NCI-H82 treated with DMSO at 0.1 percent for 48 hours (cell line): ENCODE results near the gene SLC44A4.
"Not testable (repeated sequence)": the region's sequence is repeated elsewhere in the genome, so short reads cannot be mapped to it uniquely, and the experiment has no call there.

Source experiments
- DNase-seq: peaks from one replicate; lab custom pipeline; 2025; ENCODE audit not compliant: unreplicated experiment; lab: John Stamatoyannopoulos, UW

Gene SLC44A4

GRCh38 chr6:31878726-31879125, at the start of gene SLC44A4:
Gene SLC44A4 (minus strand): TSS chr6:31878997. CDS start chr6:31878980, 17 bp downstream.
- DNase-seq: no peak

- DNase-seq: no peak
These were observed 49.8 kb upstream of the SLC44A4 start for GRCh38 chr6:31928672-31928939.

- no peak for DNase-seq
These were observed 49.3 kb upstream of the SLC44A4 start for GRCh38 chr6:31927863-31928671.

- no peak for DNase-seq
These were observed 48.6 kb upstream of the SLC44A4 start, which contains the start of gene C2 for GRCh38 chr6:31927242-31927862. Gene C2 (plus strand): TSS chr6:31927717. CDS start chr6:31927753, 36 bp downstream.

GRCh38 chr6:31922942-31923341, 44.1 kb upstream of the SLC44A4 start:
- no peak for DNase-seq

- no peak for DNase-seq
These were observed 42.0 kb upstream of the SLC44A4 start for GRCh38 chr6:31920811-31921210.

- DNase-seq: no peak
These were observed 41.0 kb upstream of the SLC44A4 start for GRCh38 chr6:31919624-31920303.

- no peak for DNase-seq
These were observed 39.4 kb upstream of the SLC44A4 start for GRCh38 chr6:31918069-31918720.

GRCh38 chr6:31915756-31916155, 37.0 kb upstream of the SLC44A4 start:
- DNase-seq: no peak

GRCh38 chr6:31915351-31915750, 36.6 kb upstream of the SLC44A4 start:
- no peak for DNase-seq

GRCh38 chr6:31911826-31912585, 33.2 kb upstream of the SLC44A4 start:
- no peak for DNase-seq

GRCh38 chr6:31909298-31909697, 30.5 kb upstream of the SLC44A4 start:
- not testable (repeated sequence) for DNase-seq

GRCh38 chr6:31908791-31909190, 30.0 kb upstream of the SLC44A4 start:
- DNase-seq: no peak

- DNase-seq: not testable (repeated sequence)
These were observed 29.5 kb upstream of the SLC44A4 start for GRCh38 chr6:31908255-31908654.

GRCh38 chr6:31907158-31907813, 28.5 kb upstream of the SLC44A4 start:
- DNase-seq: no peak

GRCh38 chr6:31906727-31907126, 27.9 kb upstream of the SLC44A4 start:
- not testable (repeated sequence) for DNase-seq

- DNase-seq: no peak
These were observed 27.3 kb upstream of the SLC44A4 start for GRCh38 chr6:31906122-31906521.

- DNase-seq: no peak
These were observed 26.2 kb upstream of the SLC44A4 start for GRCh38 chr6:31905041-31905440.

GRCh38 chr6:31903957-31904356, 25.2 kb upstream of the SLC44A4 start:
- no peak for DNase-seq

GRCh38 chr6:31901953-31902643, 23.3 kb upstream of the SLC44A4 start, which contains the start of gene ZBTB12:
Gene ZBTB12 (minus strand): TSS chr6:31902086. CDS start chr6:31901305, 781 bp downstream.
- DNase-seq: peak; percentile 89
